ENCODE measurements around the gene C17orf113.
"Not testable (repeated sequence)": the region's sequence is repeated elsewhere in the genome, so short reads cannot be mapped to it uniquely, and the experiment has no call there.

Gene C17orf113

DNA sequence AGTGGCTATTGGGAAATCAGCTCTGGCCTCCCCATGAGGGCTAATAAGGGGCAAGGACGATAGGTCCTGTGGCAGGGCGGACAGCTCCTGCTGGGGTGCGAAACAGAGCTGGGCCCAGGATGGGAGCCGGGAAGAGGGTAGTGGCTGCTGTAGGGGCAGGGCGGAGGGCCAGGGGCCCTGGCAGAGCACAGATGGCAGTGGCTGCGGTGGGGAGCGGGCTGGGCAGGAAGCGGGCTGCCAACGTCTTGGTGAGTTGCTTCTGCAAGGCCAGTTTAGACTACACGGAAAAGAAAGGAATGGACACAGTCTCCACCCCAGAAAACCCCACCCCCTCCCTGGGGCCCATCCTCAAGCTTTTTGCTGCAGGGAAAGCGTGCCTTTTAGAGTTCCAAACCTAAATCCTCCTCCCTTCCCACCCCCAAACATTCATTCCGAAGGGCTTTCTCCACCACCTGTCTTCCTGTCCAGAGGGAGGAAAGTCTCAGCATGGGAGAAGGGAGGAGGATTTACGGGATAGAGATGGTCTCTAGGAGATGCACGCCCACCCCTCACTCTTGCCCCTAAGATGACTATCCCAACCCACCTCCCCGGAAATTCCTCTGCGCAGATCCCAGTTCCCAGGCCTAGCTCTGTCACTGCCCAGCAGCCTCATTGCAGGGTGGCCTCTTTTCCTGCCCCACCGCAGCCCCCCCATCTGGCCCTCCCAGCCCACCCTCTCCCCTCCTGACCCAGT is 23.4 kb downstream of the C17orf113 start:
- TF ChIP-seq FOXP2 (optimal IDR thresholded peaks at IDR 0.05; ENCODE audit: control extremely low read depth, extremely low read length, insufficient read depth) (no peak), EZH2 (IDR thresholded peaks at IDR 0.05) (no peak), POLR2AphosphoS5 (IDR thresholded peaks at IDR 0.05; ENCODE audit: borderline replicate concordance, low read depth, low read length) (no peak)
- no peak for DNase-seq (ENCODE audit: low read depth, low spot score)
- peaks cover 21% of the 10 kb centered on the region; the same call in 1 of the 2 replicates for H3K36me3 ChIP-seq (ENCODE audit: insufficient read depth, low read length)
- H3K4me3 ChIP-seq = no peak overlapping the region
- H3K9ac ChIP-seq (ENCODE audit: insufficient read length) = no peak overlapping the region
- H3K27ac ChIP-seq = no peak overlapping the region
- H3K9me3 ChIP-seq (ENCODE audit: low read depth, low read length) = no peaks in the 10 kb centered on the region

GRCh38 chr17:42025936-42026335 is 24.5 kb downstream of the C17orf113 start:
- no peak for TF ChIP-seq FOXP2 (optimal IDR thresholded peaks at IDR 0.05; ENCODE audit: control extremely low read depth, extremely low read length, insufficient read depth)
- no peak for TF ChIP-seq EZH2 (IDR thresholded peaks at IDR 0.05)
- no peak for TF ChIP-seq POLR2AphosphoS5 (IDR thresholded peaks at IDR 0.05; ENCODE audit: borderline replicate concordance, low read depth, low read length)
- no peak overlapping the region for H3K27ac ChIP-seq

GRCh38 chr17:42025191-42025579 is 25.2 kb downstream of the C17orf113 start:
- no peak overlapping the region for H3K9ac ChIP-seq (ENCODE audit: insufficient read length)

More at GRCh38 chr17:42025936-42026335, 24.5 kb downstream of the C17orf113 start:
- H3K9ac ChIP-seq (ENCODE audit: insufficient read length) = no peak overlapping the region
- H3K4me3 ChIP-seq = no peak overlapping the region
- DNase-seq (ENCODE audit: low read depth, low spot score) = no peak
- H3K9me3 ChIP-seq (ENCODE audit: low read depth, low read length) = no peaks in the 10 kb centered on the region
- peaks cover 25% of the 10 kb centered on the region; the same call in 1 of the 2 replicates for H3K36me3 ChIP-seq (ENCODE audit: insufficient read depth, low read length)

DNA sequence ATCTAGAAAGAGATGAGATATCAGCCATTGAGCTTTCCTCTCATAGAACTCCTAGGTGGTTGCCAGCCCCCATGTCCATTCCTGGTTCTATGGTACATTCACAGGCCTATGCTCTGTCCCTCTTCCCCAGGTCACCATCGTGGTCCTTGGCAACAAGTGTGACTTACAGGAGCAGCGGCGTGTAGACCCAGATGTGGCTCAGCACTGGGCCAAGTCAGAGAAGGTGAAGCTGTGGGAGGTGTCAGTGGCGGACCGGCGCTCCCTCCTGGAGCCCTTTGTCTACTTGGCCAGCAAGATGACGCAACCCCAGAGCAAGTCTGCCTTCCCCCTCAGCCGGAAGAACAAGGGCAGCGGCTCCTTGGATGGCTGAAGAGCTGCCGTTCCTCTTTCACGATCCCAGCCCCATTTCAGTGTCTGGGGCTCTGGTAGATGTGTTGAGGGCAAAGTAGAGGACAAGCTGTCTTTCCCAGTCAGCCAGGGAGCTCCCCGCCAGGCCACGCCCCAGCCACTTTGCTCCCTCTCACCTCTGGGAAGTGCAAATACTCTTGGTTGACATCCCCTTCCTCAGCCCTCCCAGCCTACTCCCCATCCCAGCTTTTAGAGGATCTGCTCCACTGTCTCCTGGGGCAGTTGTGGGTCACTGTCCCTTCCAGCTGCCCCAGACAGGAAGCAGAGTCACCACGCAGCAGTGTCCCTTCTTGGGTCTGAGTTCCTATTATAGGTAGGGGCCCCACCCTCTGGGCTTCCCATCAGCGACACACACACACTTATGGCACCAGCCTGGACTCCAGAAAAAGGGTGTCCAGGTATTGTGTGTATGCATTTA is 26.7 kb downstream of the C17orf113 start:
- Histone ChIP-seq H3K9ac (ENCODE audit: insufficient read length) (no peak overlapping the region), H3K27ac (no peak overlapping the region), H3K4me3 (no peak overlapping the region), H3K9me3 (ENCODE audit: low read depth, low read length) (no peaks in the 10 kb centered on the region), H3K36me3 (ENCODE audit: insufficient read depth, low read length) (peaks cover 25% of the 10 kb centered on the region; the same call in 1 of the 2 replicates)
- DNase-seq (ENCODE audit: low read depth, low spot score) = no peak
- no peak for TF ChIP-seq FOXP2 (optimal IDR thresholded peaks at IDR 0.05; ENCODE audit: control extremely low read depth, extremely low read length, insufficient read depth)
- no peak for TF ChIP-seq POLR2AphosphoS5 (IDR thresholded peaks at IDR 0.05; ENCODE audit: borderline replicate concordance, low read depth, low read length)

More at GRCh38 chr17:42025191-42025579, 25.2 kb downstream of the C17orf113 start:
- H3K27ac ChIP-seq = no peak overlapping the region
- peaks cover 25% of the 10 kb centered on the region; the same call in 1 of the 2 replicates for H3K36me3 ChIP-seq (ENCODE audit: insufficient read depth, low read length)
- no peaks in the 10 kb centered on the region for H3K9me3 ChIP-seq (ENCODE audit: low read depth, low read length)
- no peak for DNase-seq (ENCODE audit: low read depth, low spot score)
- H3K4me3 ChIP-seq = no peak overlapping the region
- no peak; the same call in 1 of the 2 replicates for TF ChIP-seq POLR2AphosphoS5 (IDR thresholded peaks at IDR 0.05; ENCODE audit: borderline replicate concordance, low read depth, low read length)
- no peak for TF ChIP-seq FOXP2 (optimal IDR thresholded peaks at IDR 0.05; ENCODE audit: control extremely low read depth, extremely low read length, insufficient read depth)
- no peak for TF ChIP-seq EZH2 (IDR thresholded peaks at IDR 0.05)

GRCh38 chr17:42020845-42021244 is 29.6 kb downstream of the C17orf113 start:
- not testable (repeated sequence) for DNase-seq (ENCODE audit: low read depth, low spot score); H3K27ac ChIP-seq; H3K9me3 ChIP-seq (ENCODE audit: low read depth, low read length)
- peak overlapping the region; percentile 98 for H3K9ac ChIP-seq (ENCODE audit: insufficient read length)
- H3K36me3 ChIP-seq (ENCODE audit: insufficient read depth, low read length) = peaks cover 25% of the 10 kb centered on the region; the same call in 1 of the 2 replicates
- H3K4me3 ChIP-seq = peak overlapping the region; percentile 93

- peak within 1 kb of the TSS; percentile 65 for H3K27ac ChIP-seq
- peak within 1 kb of the TSS; percentile 93 for H3K4me3 ChIP-seq
- H3K9me3 ChIP-seq (ENCODE audit: low read depth, low read length) = no peaks in the 10 kb centered on the region
- TF ChIP-seq EZH2 (IDR thresholded peaks at IDR 0.05) (no peak), POLR2AphosphoS5 (IDR thresholded peaks at IDR 0.05; ENCODE audit: borderline replicate concordance, low read depth, low read length) (peak; percentile 85), FOXP2 (optimal IDR thresholded peaks at IDR 0.05; ENCODE audit: control extremely low read depth, extremely low read length, insufficient read depth) (peak; percentile 18)
- peak within 1 kb of the TSS; percentile 98 for H3K9ac ChIP-seq (ENCODE audit: insufficient read length)
- DNase-seq (ENCODE audit: low read depth, low spot score) = no peak
- H3K36me3 ChIP-seq (ENCODE audit: insufficient read depth, low read length) = peaks cover 24% of the 10 kb centered on the region; the same call in 1 of the 2 replicates
These were observed 30.6 kb downstream of the C17orf113 start, which contains the start of gene NKIRAS2 for GRCh38 chr17:42019509-42020404. Gene NKIRAS2 (plus strand): TSS chr17:42020090. CDS start chr17:42021578, 1,488 bp downstream.

DNA sequence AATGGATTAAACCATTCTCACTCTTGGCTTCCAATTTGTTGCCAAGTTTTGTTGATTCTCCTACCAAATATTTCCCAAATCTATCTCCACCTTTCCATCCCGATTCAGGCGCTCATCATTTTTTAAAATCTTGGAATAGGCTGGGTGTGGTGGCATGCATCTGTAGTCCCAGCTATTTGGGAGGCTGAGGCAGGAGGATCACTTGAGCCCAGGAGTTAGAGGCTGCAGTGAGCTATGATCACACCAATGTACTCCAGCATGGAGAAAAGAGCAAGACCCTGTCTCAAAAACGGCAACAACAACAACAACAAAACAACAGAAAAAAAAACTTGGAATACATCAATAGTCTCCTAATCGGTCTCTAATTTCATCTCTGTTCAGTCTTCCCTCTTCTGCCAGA is 31.4 kb downstream of the C17orf113 start:
- Histone ChIP-seq H3K4me3 (no peak overlapping the region), H3K9ac (ENCODE audit: insufficient read length) (no peak overlapping the region), H3K9me3 (ENCODE audit: low read depth, low read length) (no peaks in the 10 kb centered on the region), H3K36me3 (ENCODE audit: insufficient read depth, low read length) (peaks cover 18% of the 10 kb centered on the region; the same call in 1 of the 2 replicates), H3K27ac (no peak overlapping the region)
- no peak for DNase-seq (ENCODE audit: low read depth, low spot score)
- no peak for TF ChIP-seq EZH2 (IDR thresholded peaks at IDR 0.05)
- TF ChIP-seq POLR2AphosphoS5 (IDR thresholded peaks at IDR 0.05; ENCODE audit: borderline replicate concordance, low read depth, low read length) = no peak
- TF ChIP-seq FOXP2 (optimal IDR thresholded peaks at IDR 0.05; ENCODE audit: control extremely low read depth, extremely low read length, insufficient read depth) = no peak
